ENCODE data around the gene TMEM158. TPM values are rescaled to one million over a fixed set of nuclear protein-coding genes. Genes with fewer than 3 reads are reported as not detected.

Gene TMEM158
- total and polyA plus RNA-seq, 7 donors = 0.60 to 12.2 (median 2.8) TPM

DNA sequence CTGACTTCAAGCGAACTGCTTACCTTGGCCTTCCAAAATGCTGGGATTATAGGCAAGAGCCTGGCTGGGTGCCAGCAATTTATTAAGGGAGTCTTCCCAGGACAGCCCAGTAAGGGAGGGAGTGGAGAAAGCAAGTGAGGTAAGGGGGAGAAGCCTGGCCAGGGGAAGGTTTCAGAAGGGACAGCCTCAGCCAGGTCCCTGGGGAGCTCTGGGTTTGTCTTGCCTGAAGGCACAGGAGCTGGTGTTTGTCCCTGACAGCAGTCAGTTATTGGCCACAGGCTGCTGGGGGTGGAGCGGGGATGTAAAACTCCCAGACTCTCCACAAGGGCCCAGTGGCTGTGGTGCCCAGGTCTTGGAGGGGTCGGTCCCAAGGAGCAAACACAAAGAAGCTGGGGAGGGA lies 46.9 kb downstream of the TMEM158 start:
- intact Hi-C loops (cut with DNase I) = no loop called here
- Histone ChIP-seq H3K36me3 (no peaks in the 10 kb centered on the region), H3K9me3 (no peaks in the 10 kb centered on the region), H3K4me3 (no peak overlapping the region), H3K27me3 (no peaks in the 10 kb centered on the region), H3K4me1 (peaks cover 0 to 59% (median 49%) of the 10 kb centered on the region in 4 donors), H3K27ac (peak overlapping the region in 2 of 4 donors; percentile 65 to 72)
- TF ChIP-seq EP300 (IDR thresholded peaks at IDR 0.05) (no peak), POLR2AphosphoS5 (IDR thresholded peaks at IDR 0.05) (no peak), POLR2A (IDR thresholded peaks at IDR 0.05) (no peak)
- TF ChIP-seq, protein P1, sequence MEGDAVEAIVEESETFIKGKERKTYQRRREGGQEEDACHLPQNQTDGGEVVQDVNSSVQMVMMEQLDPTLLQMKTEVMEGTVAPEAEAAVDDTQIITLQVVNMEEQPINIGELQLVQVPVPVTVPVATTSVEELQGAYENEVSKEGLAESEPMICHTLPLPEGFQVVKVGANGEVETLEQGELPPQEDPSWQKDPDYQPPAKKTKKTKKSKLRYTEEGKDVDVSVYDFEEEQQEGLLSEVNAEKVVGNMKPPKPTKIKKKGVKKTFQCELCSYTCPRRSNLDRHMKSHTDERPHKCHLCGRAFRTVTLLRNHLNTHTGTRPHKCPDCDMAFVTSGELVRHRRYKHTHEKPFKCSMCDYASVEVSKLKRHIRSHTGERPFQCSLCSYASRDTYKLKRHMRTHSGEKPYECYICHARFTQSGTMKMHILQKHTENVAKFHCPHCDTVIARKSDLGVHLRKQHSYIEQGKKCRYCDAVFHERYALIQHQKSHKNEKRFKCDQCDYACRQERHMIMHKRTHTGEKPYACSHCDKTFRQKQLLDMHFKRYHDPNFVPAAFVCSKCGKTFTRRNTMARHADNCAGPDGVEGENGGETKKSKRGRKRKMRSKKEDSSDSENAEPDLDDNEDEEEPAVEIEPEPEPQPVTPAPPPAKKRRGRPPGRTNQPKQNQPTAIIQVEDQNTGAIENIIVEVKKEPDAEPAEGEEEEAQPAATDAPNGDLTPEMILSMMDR (IDR thresholded peaks at IDR 0.05) = no peak
- no peak for DNase-seq
- WGBS, 2 donors = 90 to 91% methylated on average over 3 of the region's 3 CpGs

DNA sequence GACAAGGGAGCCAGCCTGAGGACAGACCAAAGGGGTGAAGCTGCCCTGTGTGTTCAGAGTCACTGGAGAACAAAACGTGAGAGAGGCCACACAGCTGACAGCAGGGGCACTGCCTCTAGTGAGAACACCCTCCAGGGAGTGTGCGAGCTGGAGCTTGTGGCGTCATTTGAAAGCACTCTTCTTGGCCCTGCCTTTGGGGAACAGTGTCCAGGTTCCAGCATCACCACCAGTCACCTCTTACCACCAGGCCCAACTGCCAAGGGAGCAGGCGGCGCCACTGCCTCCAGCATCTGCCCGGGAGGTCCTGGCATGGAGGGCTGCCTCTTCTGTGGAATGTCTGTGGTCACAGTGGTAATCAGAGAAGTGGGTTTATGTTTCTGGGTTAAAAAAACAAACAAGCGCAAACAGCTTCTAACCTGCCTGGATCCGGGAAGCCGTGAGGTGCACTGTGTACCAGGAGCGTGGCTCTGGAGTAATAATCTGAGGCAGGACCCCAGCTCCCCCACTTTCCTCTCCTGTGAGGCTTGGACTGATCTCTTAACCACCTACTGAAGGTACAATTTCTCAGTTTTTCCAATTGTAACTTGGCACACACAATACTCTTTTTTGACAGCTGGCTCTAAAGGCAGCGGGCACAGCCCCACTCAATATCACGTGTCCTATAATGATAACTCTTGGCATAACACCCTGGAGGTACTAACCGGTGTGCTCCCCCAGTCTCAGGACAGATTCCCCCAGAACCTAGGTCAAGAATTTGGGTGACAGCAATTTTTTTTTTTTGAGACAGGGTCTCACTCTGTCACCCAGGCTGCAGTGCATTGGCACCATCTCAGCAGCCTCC lies 47.7 kb downstream of the TMEM158 start:
- DNase-seq = no peak
- no peaks in the 10 kb centered on the region for H3K27me3 ChIP-seq
- H3K9me3 ChIP-seq = no peaks in the 10 kb centered on the region
- no peak overlapping the region for H3K4me3 ChIP-seq
- H3K27ac ChIP-seq = peak overlapping the region; percentile 52 to 72 (median 59)
- 35 to 86% methylated on average over 13 of the region's 13 CpGs for WGBS, 2 donors
- H3K36me3 ChIP-seq = no peaks in the 10 kb centered on the region
- H3K4me1 ChIP-seq = peaks cover 0 to 55% (median 49%) of the 10 kb centered on the region in 4 donors
- TF ChIP-seq POLR2AphosphoS5 (IDR thresholded peaks at IDR 0.05) (peak in 3 of 4 donors; percentile 6 to 12 (median 11)), EP300 (IDR thresholded peaks at IDR 0.05) (no peak)
- intact Hi-C loops (cut with DNase I) = no loop called here

DNA sequence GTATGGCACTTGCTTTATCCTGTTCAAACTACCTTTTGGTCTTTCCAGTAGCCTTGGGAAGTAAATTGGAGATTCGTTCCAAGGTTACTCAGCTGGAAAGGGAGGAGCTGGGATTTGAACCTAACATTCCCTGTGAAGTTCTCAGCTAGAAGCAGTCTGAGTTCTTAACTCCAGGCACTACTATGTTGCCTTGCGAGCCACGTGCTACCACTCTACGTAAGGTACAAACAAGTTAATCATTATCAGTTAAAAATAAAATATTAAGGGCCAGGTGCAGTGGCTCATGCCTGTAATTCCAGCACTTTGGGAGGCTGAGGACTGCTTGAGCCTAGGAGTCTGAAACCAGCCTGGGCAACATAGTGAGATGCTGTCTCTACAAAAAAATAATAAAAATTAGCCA lies 49.2 kb downstream of the TMEM158 start:
- no peaks in the 10 kb centered on the region for H3K27me3 ChIP-seq
- no peak overlapping the region for H3K4me3 ChIP-seq
- DNase-seq = no peak
- 43 to 83% methylated on average over 4 of the region's 4 CpGs for WGBS, 2 donors
- intact Hi-C loops (cut with DNase I) = no loop called here
- TF ChIP-seq EP300 (IDR thresholded peaks at IDR 0.05) (no peak), POLR2A (IDR thresholded peaks at IDR 0.05) (no peak), POLR2AphosphoS5 (IDR thresholded peaks at IDR 0.05) (no peak)
- TF ChIP-seq, protein P1 (IDR thresholded peaks at IDR 0.05) = no peak
- H3K36me3 ChIP-seq = no peaks in the 10 kb centered on the region
- no peaks in the 10 kb centered on the region for H3K9me3 ChIP-seq
- H3K4me1 ChIP-seq = peaks cover 0 to 50% (median 41%) of the 10 kb centered on the region in 4 donors
- H3K27ac ChIP-seq = no peak overlapping the region

Small RNA genes lying within 50 kb of the gene (small RNA-seq; reads per million reads assigned to genes)
- gene RF00012 = 0 reads per million in 3 donors

Other genes starting within 250 kb of the TMEM158 start
- gene CLEC3B, start 200.0 kb downstream of the TMEM158 start, total RNA-seq = 10 to 100 TPM; 21.3 to 97.2 (median 40.3) TPM
- gene CLEC3B, start 200.0 kb downstream of the TMEM158 start, polyA plus RNA-seq = 10 to 100 TPM in 2 of 3 donors, 1 to 10 TPM in 1; 8.8 to 50.5 (median 35.3) TPM
- gene CDCP1, start 79.9 kb downstream of the TMEM158 start, total RNA-seq = 1 to 10 TPM in 1 of 4 donors, under 1 TPM in 3; 0.71 to 1.2 (median 0.82) TPM
- 10 to 100 TPM in 1 of 3 donors, 1 to 10 TPM in 2; 7.2 to 35.2 (median 9.0) TPM for gene CDCP1, start 79.9 kb downstream of the TMEM158 start, polyA plus RNA-seq
- gene LARS2, start 162.3 kb upstream of the TMEM158 start, total RNA-seq = 10 to 100 TPM in 2 of 4 donors, 1 to 10 TPM in 2; 6.4 to 12.5 (median 10.7) TPM
- 10 to 100 TPM in 1 of 3 donors, 1 to 10 TPM in 2; 5.4 to 17.1 (median 5.8) TPM for gene LARS2, start 162.3 kb upstream of the TMEM158 start, polyA plus RNA-seq

Data from sigmoid colon (tissue), 7 donors.